H1 (cell line): ENCODE measurements around the gene COPA. TPM values are rescaled to one million over a fixed set of nuclear protein-coding genes. Genes with fewer than 3 reads are reported as not detected.

Experiments used
- CTCF ChIA-PET: fragments of 300-600 bp; sonication (Branson Sonifier 250); formaldehyde crosslinking; loops from one replicate; lab custom pipeline; 2021; ENCODE audit not compliant: partially characterized antibody; lab: Charles Lee
- POLR2A ChIA-PET: fragments of 300-600 bp; sonication (Branson Sonifier 250); formaldehyde crosslinking; loops from one replicate; lab custom pipeline; 2021; ENCODE audit warnings: inconsistent platforms; ENCODE audit not compliant: partially characterized antibody; lab: Charles Lee
- DNase-seq, 2 experiments: peaks; one replicate each; pipeline versions ENCODE4 v3.0.0 to v3.0.0-alpha.2; 2010 to 2022; ENCODE audit warnings: low spot score in 2 of 2, low read depth in 1 of 2, mixed read lengths in 1 of 2
- FAIRE-seq: peaks from 2 replicates; lab custom pipeline; 2011; peaks lifted over from hg19 to GRCh38; lab: Jason Lieb, UNC
- H2AFZ ChIP-seq: 2 replicates; pipeline ENCODE4 v1.8.1; 2012; ENCODE audit warnings: low read length, inconsistent platforms
- H2AK5ac ChIP-seq: 2 replicates; pipeline ENCODE4 v1.6.1; 2013; ENCODE audit warnings: low read depth, low read length
- H2BK120ac ChIP-seq: replicated peaks from 2 replicates; pipeline ENCODE3; 2013; ENCODE audit warnings: low read depth, low read length, inconsistent platforms
- H2BK12ac ChIP-seq: 2 replicates; pipeline ENCODE4 v1.6.1; 2013; ENCODE audit warnings: low read depth, low read length
- H2BK15ac ChIP-seq: 2 replicates; pipeline ENCODE4 v1.6.1; 2013; ENCODE audit warnings: low read length
- H2BK20ac ChIP-seq: 2 replicates; pipeline ENCODE4 v1.6.1; 2013; ENCODE audit warnings: low read length
- H2BK5ac ChIP-seq: 2 replicates; pipeline ENCODE4 v1.6.1; 2013; ENCODE audit warnings: low read depth, low read length
- H3K14ac ChIP-seq: 2 replicates; pipeline ENCODE4 v1.6.1; 2013; ENCODE audit warnings: inconsistent platforms; ENCODE audit not compliant: insufficient read length
- H3K18ac ChIP-seq: 2 replicates; pipeline ENCODE4 v1.6.1; 2013; ENCODE audit warnings: low read length; ENCODE audit errors: extremely low read depth
- H3K23ac ChIP-seq: 2 replicates; pipeline ENCODE4 v1.6.1; 2013; ENCODE audit warnings: inconsistent platforms; ENCODE audit not compliant: insufficient read length
- H3K23me2 ChIP-seq: 2 replicates; pipeline ENCODE4 v1.6.1; 2013; ENCODE audit warnings: low read depth, low read length
- H3K27ac ChIP-seq: 2 replicates; pipeline ENCODE4 v1.6.1; 2011; ENCODE audit warnings: low read depth, low read length, inconsistent platforms
- H3K27me3 ChIP-seq, 4 experiments: replicated peaks in 1 of 4; 1 replicate in 1 of 4; 2 replicates in 3 of 4; pipeline versions ENCODE4 v1.6.1 to v1.8.1; 2011 to 2013; ENCODE audit warnings: low read length in 3 of 4, mild to moderate bottlenecking in 3 of 4, inconsistent platforms in 2 of 4, mixed read lengths in 2 of 4, moderate library complexity in 1 of 4; ENCODE audit not compliant: control insufficient read depth in 3 of 4, insufficient read depth in 3 of 4; ENCODE audit errors: extremely low read depth in 1 of 4
- H3K36me3 ChIP-seq, 4 experiments: 2 replicates each; pipeline versions ENCODE4 v1.6.1 to v1.8.1; 2011 to 2013; ENCODE audit warnings: mild to moderate bottlenecking in 4 of 4, low read length in 3 of 4, moderate library complexity in 2 of 4, control low read depth in 1 of 4, inconsistent platforms in 1 of 4; ENCODE audit not compliant: insufficient read depth in 4 of 4, control insufficient read depth in 2 of 4
- H3K4ac ChIP-seq: replicated peaks from 2 replicates; pipeline ENCODE3; 2013; ENCODE audit warnings: low read length, low read depth, mixed read lengths, inconsistent platforms; ENCODE audit not compliant: insufficient read length
- H3K4me1 ChIP-seq, 4 experiments: replicated peaks in 1 of 4; 1 replicate in 1 of 4; 2 replicates in 3 of 4; pipeline versions ENCODE4 v1.6.1 to v1.8.1; 2011 to 2013; ENCODE audit warnings: low read length in 3 of 4, inconsistent platforms in 2 of 4, mixed read lengths in 1 of 4; ENCODE audit not compliant: insufficient read depth in 4 of 4, control insufficient read depth in 3 of 4
- H3K4me2 ChIP-seq, 2 experiments: 2 replicates each; pipeline versions ENCODE4 v1.6.1 to v1.8.1; 2011 to 2013; ENCODE audit warnings: low read depth in 2 of 2, low read length in 2 of 2, control low read depth in 1 of 2, inconsistent platforms in 1 of 2, mild to moderate bottlenecking in 1 of 2; ENCODE audit not compliant: insufficient read depth in 1 of 2
- H3K4me3 ChIP-seq, 4 experiments: fragments of 200-600, 300-600 bp in 1 of 4; sonication (generic), shearing (Covaris generic), sonication (Bioruptor Twin) in 1 of 4; 2 replicates each; pipeline versions ENCODE4 v1.5.1 to v1.8.1; 2011 to 2016; ENCODE audit warnings: low read length in 4 of 4, low read depth in 3 of 4, control low read depth in 2 of 4, inconsistent platforms in 2 of 4, mild to moderate bottlenecking in 2 of 4, mixed read lengths in 1 of 4, moderate library complexity in 1 of 4; ENCODE audit not compliant: insufficient read depth in 2 of 4; ENCODE audit errors: extremely low read depth in 1 of 4
- H3K56ac ChIP-seq: replicated peaks from 2 replicates; pipeline ENCODE3; 2013; ENCODE audit warnings: low read depth, mild to moderate bottlenecking, mixed read lengths, low read length, inconsistent platforms; ENCODE audit not compliant: insufficient read length
- H3K79me1 ChIP-seq: 2 replicates; pipeline ENCODE4 v1.6.1; 2013; ENCODE audit warnings: low read depth, low read length, control low read depth
- H3K79me2 ChIP-seq, 2 experiments: 2 replicates each; pipeline versions ENCODE4 v1.6.1 to v1.8.1; 2012 to 2013; ENCODE audit warnings: low read length in 2 of 2, mild to moderate bottlenecking in 2 of 2, inconsistent platforms in 1 of 2; ENCODE audit not compliant: insufficient read depth in 2 of 2, control insufficient read depth in 1 of 2
- H3K9ac ChIP-seq, 4 experiments: replicated peaks in 1 of 4; 1 replicate in 1 of 4; 2 replicates in 3 of 4; pipeline versions ENCODE4 v1.6.1 to v1.8.1; 2011 to 2013; ENCODE audit warnings: low read depth in 3 of 4, low read length in 3 of 4, control low read depth in 2 of 4, mild to moderate bottlenecking in 2 of 4, moderate library complexity in 2 of 4, inconsistent platforms in 1 of 4; ENCODE audit errors: extremely low read depth in 1 of 4
- H3K9me3 ChIP-seq, 2 experiments: 2 replicates each; pipeline versions ENCODE4 v1.6.1 to v1.8.1; 2012 to 2013; ENCODE audit warnings: mild to moderate bottlenecking in 2 of 2, moderate library complexity in 2 of 2, control low read depth in 1 of 2, inconsistent platforms in 1 of 2, low read depth in 1 of 2, low read length in 1 of 2, mixed read lengths in 1 of 2; ENCODE audit not compliant: insufficient read depth in 2 of 2
- H4K20me1 ChIP-seq, 2 experiments: replicated peaks in 1 of 2; 2 replicates each; pipeline versions ENCODE3 to v1.8.1; 2011 to 2013; ENCODE audit warnings: inconsistent platforms in 2 of 2, low read length in 2 of 2, mild to moderate bottlenecking in 1 of 2; ENCODE audit not compliant: insufficient read depth in 2 of 2, control insufficient read depth in 1 of 2
- H4K5ac ChIP-seq: 2 replicates; pipeline ENCODE4 v1.6.1; 2013; ENCODE audit warnings: low read length, low read depth, mixed read lengths, inconsistent platforms; ENCODE audit not compliant: insufficient read length
- H4K8ac ChIP-seq: 2 replicates; pipeline ENCODE4 v1.8.0; 2013; ENCODE audit warnings: mild to moderate bottlenecking, moderate library complexity, low read length, inconsistent platforms; ENCODE audit not compliant: insufficient read depth; ENCODE audit errors: extremely low read depth
- H4K91ac ChIP-seq: replicated peaks from 2 replicates; pipeline ENCODE3; 2013; ENCODE audit warnings: low read length, mixed read lengths, inconsistent platforms; ENCODE audit not compliant: insufficient read length
- ASH2L ChIP-seq: fragments of 200-600, 300-600 bp; sonication (generic); IDR thresholded peaks from one replicate; pipeline ENCODE4 v1.7.1; 2017; ENCODE audit warnings: low read length
- CBX8 ChIP-seq: fragments of 300-800, 300-1000 bp; sonication (generic); IDR thresholded peaks from 2 replicates; pipeline ENCODE4 v1.7.1; 2016; ENCODE audit warnings: low read depth, low read length, borderline replicate concordance
- EP300 ChIP-seq, 2 experiments: IDR thresholded peaks; 1 replicate in 1 of 2; 2 replicates in 1 of 2; pipeline ENCODE4 v1.6.1; 2011 to 2012; ENCODE audit warnings: low read depth in 2 of 2, low read length in 2 of 2, mild to moderate bottlenecking in 2 of 2, borderline replicate concordance in 1 of 2, inconsistent platforms in 1 of 2, moderate library complexity in 1 of 2
- EZH2 ChIP-seq: fragments of 200-600 bp; sonication (generic); IDR thresholded peaks from 2 replicates; pipeline ENCODE4 v1.7.1; 2012; ENCODE audit warnings: low read depth, mild to moderate bottlenecking, moderate library complexity, low read length, inconsistent platforms; ENCODE audit not compliant: severe bottlenecking
- RAD21 ChIP-seq, 2 experiments: IDR thresholded peaks in 1 of 2; conservative IDR thresholded peaks in 1 of 2; 2 replicates each; pipeline ENCODE4 v1.6.1; 2011; ENCODE audit warnings: low read depth in 2 of 2, low read length in 2 of 2, improper control_type of control experiment in 1 of 2, inconsistent platforms in 1 of 2, mild to moderate bottlenecking in 1 of 2, moderate library complexity in 1 of 2
- RXRA ChIP-seq: IDR thresholded peaks from 2 replicates; pipeline ENCODE4 v1.6.1; 2011; ENCODE audit warnings: low read depth, mild to moderate bottlenecking, low read length, moderate library complexity; ENCODE audit not compliant: insufficient read depth
- SP1 ChIP-seq: IDR thresholded peaks from 2 replicates; pipeline ENCODE4 v1.6.1; 2011; ENCODE audit warnings: low read depth, low read length
- WGBS, 2 experiments: shearing (Covaris generic) in 1 of 2; methylation state at CpG; one replicate each; pipeline versions ENCODE4 v1.1.6 to v1.1.7; 2013 to 2015; ENCODE audit warnings: low lambda C conversion rate in 2 of 2, mixed read lengths in 2 of 2, inconsistent platforms in 1 of 2, low coverage in 1 of 2, missing lambda C conversion rate in 1 of 2; ENCODE audit not compliant: insufficient replicate concordance in 2 of 2, insufficient coverage in 1 of 2, insufficient read length in 1 of 2; ENCODE audit errors: extremely low coverage in 1 of 2, missing lambda C conversion rate in 1 of 2; 5-methylcytosine and 5-hydroxymethylcytosine counted together
- polyA plus RNA-seq, 7 experiments: library from polyadenylated mRNA; depleted of rRNA in 3 of 7; stranded (reverse) in 5 of 7; unstranded in 2 of 7; fragments of >200 nt in 5 of 7; fragments of 200-250 nt in 2 of 7; gene quantifications; 1 replicate in 5 of 7; 2 replicates in 1 of 7; 4 replicates in 1 of 7; pipeline versions ENCODE4 v1.2.1 to v1.2.3, GENCODE V29; 2011 to 2013; ENCODE audit warnings: missing spikeins in 2 of 7, mixed read lengths in 2 of 7
- total RNA-seq: library from RNA; stranded (reverse); fragmentation: NEBNext Ultra II Directional; extraction: Animal tissue kit (Norgen Biotek cat#: 25700); gene quantifications from 2 replicates; pipeline ENCODE4 v1.2.1, GENCODE V29; 2021
- TF ChIP-seq, protein P1 (sequence below): IDR thresholded peaks from 2 replicates; pipeline ENCODE4 v1.6.1; 2012; ENCODE audit warnings: low read length, inconsistent platforms
- TF ChIP-seq, protein P2 (sequence below): IDR thresholded peaks from 2 replicates; pipeline ENCODE4 v1.6.1; 2012; ENCODE audit warnings: inconsistent platforms

Gene COPA
- total and polyA plus RNA-seq, 2 of the 8 experiments (the other 6 are each of a cell fraction or from before 2014, with no cell fraction given) = 78.2 to 115 TPM

GRCh38 chr1:160247053-160247452, 96.0 kb downstream of the COPA start:
- no peak for DNase-seq
- TF ChIP-seq ASH2L (no peak), CBX8 (no peak), RXRA (no peak), EP300 (IDR thresholded peaks at IDR 0.05; ENCODE audit: borderline replicate concordance in 1 of 2, low read depth in 2 of 2, low read length in 2 of 2) (no peak), EZH2 (no peak), SP1 (no peak), RAD21 (IDR thresholded peaks at IDR 0.05 in 1 of 2, conservative IDR thresholded peaks at IDR 0.05 in 1 of 2; ENCODE audit: low read depth in 2 of 2, low read length in 2 of 2) (no peak)
- TF ChIP-seq, protein P1, sequence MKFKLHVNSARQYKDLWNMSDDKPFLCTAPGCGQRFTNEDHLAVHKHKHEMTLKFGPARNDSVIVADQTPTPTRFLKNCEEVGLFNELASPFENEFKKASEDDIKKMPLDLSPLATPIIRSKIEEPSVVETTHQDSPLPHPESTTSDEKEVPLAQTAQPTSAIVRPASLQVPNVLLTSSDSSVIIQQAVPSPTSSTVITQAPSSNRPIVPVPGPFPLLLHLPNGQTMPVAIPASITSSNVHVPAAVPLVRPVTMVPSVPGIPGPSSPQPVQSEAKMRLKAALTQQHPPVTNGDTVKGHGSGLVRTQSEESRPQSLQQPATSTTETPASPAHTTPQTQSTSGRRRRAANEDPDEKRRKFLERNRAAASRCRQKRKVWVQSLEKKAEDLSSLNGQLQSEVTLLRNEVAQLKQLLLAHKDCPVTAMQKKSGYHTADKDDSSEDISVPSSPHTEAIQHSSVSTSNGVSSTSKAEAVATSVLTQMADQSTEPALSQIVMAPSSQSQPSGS = no peak
- TF ChIP-seq, protein P2, sequence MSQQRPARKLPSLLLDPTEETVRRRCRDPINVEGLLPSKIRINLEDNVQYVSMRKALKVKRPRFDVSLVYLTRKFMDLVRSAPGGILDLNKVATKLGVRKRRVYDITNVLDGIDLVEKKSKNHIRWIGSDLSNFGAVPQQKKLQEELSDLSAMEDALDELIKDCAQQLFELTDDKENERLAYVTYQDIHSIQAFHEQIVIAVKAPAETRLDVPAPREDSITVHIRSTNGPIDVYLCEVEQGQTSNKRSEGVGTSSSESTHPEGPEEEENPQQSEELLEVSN = no peak

More at GRCh38 chr1:160247053-160247452, 96.0 kb downstream of the COPA start:
- Histone ChIP-seq H3K9ac (no peak overlapping the region), H3K18ac (no peak overlapping the region), H4K8ac (no peak overlapping the region), H3K23ac (no peak overlapping the region), H3K36me3 (peaks cover 2 to 24% (median 5%) of the 10 kb centered on the region in 4 experiments; a peak in 6 of 8 replicates), H2AFZ (no peak overlapping the region), H2BK20ac (no peak overlapping the region), H2AK5ac (no peak overlapping the region), H4K5ac (no peak overlapping the region), H3K9me3 (no peaks in the 10 kb centered on the region), H3K14ac (no peak overlapping the region), H3K79me1 (peaks cover 4% of the 10 kb centered on the region), H3K23me2 (no peaks in the 10 kb centered on the region; the same call in 1 of the 2 replicates), H4K91ac (no peak overlapping the region), H2BK15ac (no peak overlapping the region), H2BK120ac (no peak overlapping the region), H3K27ac (no peak overlapping the region), H2BK5ac (no peak overlapping the region), H3K4me3 (no peak overlapping the region), H3K4me1 (no peaks in the 10 kb centered on the region; a peak in 1 of 7 replicates), H4K20me1 (peaks cover 4 to 5% of the 10 kb centered on the region in 2 experiments), H3K56ac (no peak overlapping the region), H2BK12ac (no peak overlapping the region), H3K4me2 (no peak overlapping the region), H3K27me3 (no peaks in the 10 kb centered on the region), H3K4ac (no peak overlapping the region), H3K79me2 (peaks cover 0 to 77% of the 10 kb centered on the region in 2 experiments; a peak in 2 of 4 replicates)
- WGBS, 2 experiments = 93% methylated on average over 1 of the region's 1 CpG; no CpG with 5 or more reads in 1 of the 2 experiments
- no peak for FAIRE-seq
- ChIA-PET POLR2A (interaction anchor here (0.9 to 2.3 kb wide), 3 partner anchors 28 to 78 kb away, joined by 3 to 6 read pairs (median 3); no protein-coding TSS in a partner anchor), CTCF (interaction anchor here (0.8 to 1.7 kb wide), 7 partner anchors 11 to 169 kb away, joined by 3 to 6 read pairs (median 3); no protein-coding TSS in a partner anchor)
